ENCODE data around the gene NR2C2AP.

- TF ChIP-seq CTCF (IDR thresholded peaks at IDR 0.05; ENCODE audit: insufficient read depth, low read length, poor library complexity, severe bottlenecking), result no peak
- TF ChIP-seq EZH2phosphoT487 (conservative IDR thresholded peaks at IDR 0.05; ENCODE audit: low read length), result no peak
These were observed 6.2 kb upstream of the NR2C2AP start for GRCh38 chr19:19209372-19209771.

Data from SU-DHL-6 (cell line).